NCI-H2107 treated with DMSO at 0.1 percent for 48 hours (cell line): ENCODE measurements around the gene ATP1A2.
A peak's percentile ranks its signal among the peaks of the same experiment; 100 is the strongest.

Experiments
- DNase-seq: peaks from one replicate; lab custom pipeline; 2025; ENCODE audit not compliant: unreplicated experiment; lab: John Stamatoyannopoulos, UW

ATP1A2 gene

GRCh38 chr1:160168609-160169369 lies 53.2 kb downstream of the ATP1A2 start:
- DNase-seq: no peak

- DNase-seq: peak; percentile 62
Observed at GRCh38 chr1:160169553-160170399, 54.2 kb downstream of the ATP1A2 start.

GRCh38 chr1:160171354-160171753 lies 55.8 kb downstream of the ATP1A2 start:
- DNase-seq: no peak

GRCh38 chr1:160171980-160172379 lies 56.4 kb downstream of the ATP1A2 start:
- no peak for DNase-seq

- DNase-seq: no peak
Observed at GRCh38 chr1:160177231-160177630, 61.7 kb downstream of the ATP1A2 start.

GRCh38 chr1:160177667-160178066 lies 62.1 kb downstream of the ATP1A2 start:
- DNase-seq: no peak

GRCh38 chr1:160178731-160179130 lies 63.2 kb downstream of the ATP1A2 start:
- DNase-seq: no peak

GRCh38 chr1:160179336-160179735 lies 63.8 kb downstream of the ATP1A2 start:
- no peak for DNase-seq

- no peak for DNase-seq
Observed at GRCh38 chr1:160186246-160186645, 70.7 kb downstream of the ATP1A2 start.

- no peak for DNase-seq
Observed at GRCh38 chr1:160186729-160187128, 71.2 kb downstream of the ATP1A2 start.

- DNase-seq: no peak
Observed at GRCh38 chr1:160187407-160187806, 71.8 kb downstream of the ATP1A2 start.

- no peak for DNase-seq
Observed at GRCh38 chr1:160188341-160188740, 72.8 kb downstream of the ATP1A2 start.

- no peak for DNase-seq
Observed at GRCh38 chr1:160189649-160190625, 74.4 kb downstream of the ATP1A2 start, which contains the start of gene CASQ1. Gene CASQ1, plus strand, starts transcription at chr1:160190575. Its CDS starts 177 bp downstream, at chr1:160190752.

- DNase-seq: no peak
Observed at GRCh38 chr1:160191756-160192155, 76.2 kb downstream of the ATP1A2 start.

GRCh38 chr1:160192234-160192633 lies 76.7 kb downstream of the ATP1A2 start:
- no peak for DNase-seq
